ENCODE measurements around the gene TAAR5.
"Not testable (repeated sequence)": the region's sequence is repeated elsewhere in the genome, so short reads cannot be mapped to it uniquely, and the experiment has no call there.

TAAR5 gene, protein sequence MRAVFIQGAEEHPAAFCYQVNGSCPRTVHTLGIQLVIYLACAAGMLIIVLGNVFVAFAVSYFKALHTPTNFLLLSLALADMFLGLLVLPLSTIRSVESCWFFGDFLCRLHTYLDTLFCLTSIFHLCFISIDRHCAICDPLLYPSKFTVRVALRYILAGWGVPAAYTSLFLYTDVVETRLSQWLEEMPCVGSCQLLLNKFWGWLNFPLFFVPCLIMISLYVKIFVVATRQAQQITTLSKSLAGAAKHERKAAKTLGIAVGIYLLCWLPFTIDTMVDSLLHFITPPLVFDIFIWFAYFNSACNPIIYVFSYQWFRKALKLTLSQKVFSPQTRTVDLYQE

DNA sequence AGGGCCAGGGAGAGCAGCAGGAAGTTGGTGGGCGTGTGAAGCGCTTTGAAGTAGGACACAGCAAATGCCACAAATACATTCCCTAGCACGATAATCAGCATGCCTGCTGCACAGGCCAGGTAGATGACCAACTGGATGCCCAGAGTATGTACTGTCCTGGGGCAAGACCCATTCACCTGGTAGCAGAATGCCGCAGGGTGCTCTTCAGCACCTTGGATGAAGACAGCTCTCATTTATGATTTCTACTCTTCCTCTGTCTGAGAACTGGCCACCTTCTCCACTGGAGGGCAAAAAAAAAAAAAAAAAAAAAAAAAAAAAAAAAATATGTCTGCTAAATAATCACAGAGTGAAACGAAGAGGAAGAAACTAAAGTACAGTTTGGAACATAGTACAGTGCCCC lies at the start of gene TAAR5:
Gene TAAR5, minus strand, starts transcription at position 288 of the 400 bp plus-strand sequence. Its CDS starts 55 bp downstream, at position 233.
- DNase-seq = no peak

DNA sequence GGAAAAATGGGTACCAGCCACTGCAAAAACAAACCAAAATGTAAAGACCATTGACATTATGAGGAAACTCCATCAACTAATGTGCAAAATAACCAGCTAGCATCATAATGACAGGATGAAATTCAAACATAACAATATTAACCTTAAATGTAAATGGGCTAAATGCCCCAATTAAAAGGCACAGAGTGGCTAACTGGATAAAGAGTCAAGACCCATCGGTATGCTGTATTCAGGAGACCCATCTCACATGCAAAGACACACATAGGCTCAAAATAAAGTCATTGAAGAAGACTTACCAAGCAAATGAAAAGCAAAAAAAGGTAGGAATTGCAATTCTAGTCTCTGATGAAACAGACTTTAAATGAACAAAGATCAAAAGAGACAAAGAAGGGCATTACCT lies 47.6 kb upstream of the TAAR5 start:
- DNase-seq = not testable (repeated sequence)

DNA sequence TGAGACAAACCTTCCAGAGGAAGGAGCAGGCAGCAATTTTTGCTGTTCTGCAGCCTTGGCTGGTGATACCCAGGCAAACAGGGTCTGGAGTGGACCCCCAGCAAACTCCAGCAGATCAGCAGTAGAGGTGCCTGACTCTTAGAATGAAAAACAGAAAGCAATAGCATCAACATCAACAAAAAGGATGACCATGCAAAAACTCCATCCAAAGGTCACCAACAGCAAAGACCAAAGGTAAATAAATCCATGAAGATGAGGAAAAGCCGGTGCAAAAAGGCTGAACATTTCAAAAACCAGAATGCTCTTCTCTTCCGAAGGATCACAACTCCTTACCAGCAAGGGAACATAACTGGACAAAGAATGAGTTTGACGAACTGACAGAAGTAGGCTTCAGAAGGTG lies 46.4 kb upstream of the TAAR5 start:
- not testable (repeated sequence) for DNase-seq

DNA sequence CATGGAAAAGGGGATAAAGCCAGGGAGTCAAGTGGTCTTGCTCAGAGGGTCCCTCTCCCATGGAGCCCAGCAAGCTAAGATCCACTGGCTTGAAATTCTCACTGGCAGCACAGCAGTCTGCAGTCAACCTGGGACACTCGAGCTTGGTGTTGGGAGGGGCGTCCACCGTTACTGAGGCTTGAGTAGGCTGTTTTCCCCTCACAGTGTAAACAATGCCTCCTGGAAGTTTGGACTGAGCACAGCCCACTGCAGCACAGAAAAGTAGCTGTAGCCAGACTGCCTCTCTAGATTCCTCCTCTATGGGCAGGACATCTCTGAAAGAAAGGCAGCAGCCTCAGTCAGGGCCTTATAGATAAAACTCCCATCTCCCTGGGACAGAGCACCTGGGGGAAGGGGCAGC lies 45.7 kb upstream of the TAAR5 start:
- not testable (repeated sequence) for DNase-seq

DNA sequence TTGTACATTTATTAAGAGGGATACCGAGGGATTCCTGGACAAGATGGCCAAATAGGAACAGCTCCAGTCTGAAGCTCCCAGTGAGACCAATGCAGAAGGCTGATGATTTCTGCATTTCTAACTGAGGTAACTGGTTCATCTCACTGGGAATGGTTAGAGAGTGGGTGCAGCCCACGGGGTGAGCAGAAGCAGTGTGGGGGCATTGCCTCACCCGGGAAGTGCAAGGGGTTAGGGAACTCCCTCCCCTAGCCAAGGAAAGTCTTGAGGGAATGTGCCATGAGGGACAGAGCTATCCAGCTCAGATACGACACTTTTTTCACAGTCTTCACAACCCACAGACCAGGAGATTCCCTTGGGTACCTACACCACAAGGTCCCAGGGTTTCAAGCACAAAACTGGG lies 45.3 kb upstream of the TAAR5 start:
- DNase-seq = no peak

DNA sequence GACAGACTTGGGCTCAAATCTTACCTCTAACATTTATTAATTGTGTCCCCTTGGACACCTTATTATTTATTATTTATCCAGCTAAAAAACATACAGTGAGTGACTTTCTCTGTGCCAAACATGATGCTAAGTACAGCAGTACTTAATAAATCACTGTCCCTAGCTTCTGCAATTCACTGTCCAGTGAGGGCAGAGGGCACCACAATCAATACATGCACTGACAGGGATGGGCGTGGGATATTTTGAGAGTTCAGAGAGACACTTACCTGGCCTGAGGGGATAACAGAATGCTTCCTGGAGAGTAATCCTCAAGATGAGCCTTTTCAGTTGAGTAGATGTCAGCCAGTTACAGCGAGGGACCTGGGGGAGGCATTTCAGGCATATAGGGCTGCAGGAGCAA lies 43.8 kb upstream of the TAAR5 start:
- no peak for DNase-seq

DNA sequence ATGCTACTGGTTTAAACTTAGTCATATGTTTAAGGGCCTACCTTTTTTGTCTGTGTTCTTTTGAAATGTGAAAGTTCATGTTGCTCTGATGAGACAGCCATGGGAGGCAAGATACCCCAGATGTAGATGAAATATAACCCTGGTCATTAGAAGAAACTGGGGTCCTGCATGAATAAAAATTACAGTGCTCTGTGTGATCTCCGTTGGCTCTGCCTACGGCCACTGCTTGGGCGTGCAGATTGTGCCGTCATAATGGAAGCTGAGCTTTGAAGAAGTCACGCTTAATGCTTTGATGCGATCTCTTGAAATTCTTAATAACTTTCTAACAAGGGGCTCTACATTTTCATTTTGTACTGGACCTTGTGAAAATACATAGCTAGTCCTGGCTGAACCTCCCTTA lies 34.6 kb upstream of the TAAR5 start, which contains the start of gene TAAR2:
Gene TAAR2, minus strand, starts transcription at position 101 of the 400 bp plus-strand sequence. Its CDS starts 0 bp downstream, at position 101.
- DNase-seq = no peak

DNA sequence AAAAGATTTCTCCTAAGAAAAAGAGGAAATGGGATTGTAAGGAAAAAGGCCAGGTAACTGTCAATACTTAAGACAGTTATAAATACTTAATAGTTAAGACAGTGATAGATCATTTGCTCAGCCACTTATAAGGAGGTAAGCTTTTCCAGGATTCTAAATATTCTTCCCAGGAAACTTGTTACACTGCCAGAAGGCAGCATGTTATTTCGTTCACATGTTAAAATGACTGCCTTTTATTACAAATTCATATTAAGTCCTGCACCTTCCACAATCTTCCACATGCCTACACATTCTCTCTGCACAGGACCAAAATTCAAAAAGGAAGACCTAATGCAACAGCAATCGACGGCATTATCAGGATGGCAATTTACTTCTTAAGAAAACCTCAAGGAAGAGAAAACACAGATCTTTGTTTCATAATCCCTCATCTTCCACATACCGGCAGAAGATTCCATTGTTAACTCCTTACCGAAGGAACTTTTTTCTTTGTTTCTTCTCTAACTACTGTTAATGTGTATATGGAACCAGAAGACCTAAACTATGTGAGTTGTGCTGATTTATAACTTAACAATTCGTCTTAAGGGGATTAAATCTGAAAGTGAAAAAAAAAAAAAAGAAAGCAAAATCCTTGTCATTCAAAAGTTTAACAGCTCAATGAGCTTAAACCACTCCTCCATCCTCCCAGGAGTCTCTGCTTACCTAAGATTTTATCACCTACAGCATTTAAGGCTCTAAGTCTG lies 33.7 kb upstream of the TAAR5 start:
- DNase-seq = no peak

DNA sequence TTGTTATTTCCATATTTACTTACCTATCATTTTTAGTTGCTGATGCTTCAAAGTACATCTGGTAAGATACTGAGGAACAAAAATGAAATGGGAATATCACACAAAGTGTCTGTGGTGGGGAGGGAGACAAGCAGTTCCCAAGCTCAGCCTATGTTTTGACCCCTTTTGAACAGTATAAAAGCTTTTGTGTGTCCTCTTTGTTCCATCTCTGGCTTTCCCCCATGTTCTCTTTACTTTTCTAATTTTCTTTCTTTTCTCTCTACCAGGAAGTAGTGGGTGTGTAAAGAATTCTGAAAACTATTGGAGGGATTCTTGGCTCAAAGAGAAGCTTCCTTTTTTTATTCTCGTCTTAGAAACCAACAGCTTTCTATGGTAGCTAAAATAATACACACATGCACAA lies 27.1 kb upstream of the TAAR5 start:
- no peak for DNase-seq

DNA sequence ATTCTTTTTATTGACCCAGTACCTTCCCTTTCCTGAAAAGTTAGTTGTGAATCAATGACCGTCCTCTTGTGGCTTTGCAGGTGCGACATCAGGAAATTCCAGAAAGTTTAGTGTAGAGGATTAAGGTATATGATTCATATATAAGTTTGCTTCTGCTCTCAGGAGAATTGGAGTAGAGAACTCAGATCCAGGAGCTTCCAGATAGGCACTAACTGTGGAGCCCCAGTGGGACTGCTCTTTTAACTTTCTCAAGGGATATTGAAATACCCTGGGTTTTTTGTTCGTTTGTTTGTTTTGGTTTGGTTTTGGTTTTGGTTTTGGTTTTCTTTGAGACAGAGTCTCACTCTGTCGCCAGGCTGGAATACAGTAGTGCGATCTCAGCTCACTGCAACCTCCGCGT lies 25.0 kb upstream of the TAAR5 start:
- DNase-seq = no peak

DNA sequence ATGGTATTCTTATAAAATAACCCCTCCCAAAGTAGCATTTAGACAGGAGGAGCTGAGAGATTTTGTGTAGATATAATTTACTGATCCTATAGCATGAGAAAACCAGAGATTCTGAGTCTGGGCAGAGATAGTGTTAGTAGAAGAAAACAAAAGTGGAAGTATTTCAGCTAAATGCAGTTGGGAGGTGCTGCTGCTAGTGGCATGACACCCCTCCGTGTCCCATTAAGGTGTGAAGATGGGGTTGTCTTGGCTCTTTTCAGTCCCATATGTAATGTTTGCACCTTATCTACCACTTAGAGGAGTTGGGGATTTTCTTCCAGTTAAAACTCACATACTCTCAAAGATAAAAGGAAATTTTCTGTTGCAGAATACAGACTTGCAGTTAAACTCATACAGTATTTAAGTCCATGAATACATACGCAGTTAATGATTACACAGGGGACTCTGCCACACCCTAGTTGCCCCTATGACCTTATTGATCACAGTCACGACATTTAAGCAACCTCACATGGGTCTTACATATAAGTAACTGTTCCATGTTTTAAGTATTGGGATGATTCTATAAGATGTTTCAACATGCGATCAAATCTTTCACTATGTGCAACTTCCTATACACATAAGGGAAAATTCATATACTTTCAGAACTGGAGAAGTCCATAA lies 23.0 kb upstream of the TAAR5 start:
- DNase-seq = no peak

DNA sequence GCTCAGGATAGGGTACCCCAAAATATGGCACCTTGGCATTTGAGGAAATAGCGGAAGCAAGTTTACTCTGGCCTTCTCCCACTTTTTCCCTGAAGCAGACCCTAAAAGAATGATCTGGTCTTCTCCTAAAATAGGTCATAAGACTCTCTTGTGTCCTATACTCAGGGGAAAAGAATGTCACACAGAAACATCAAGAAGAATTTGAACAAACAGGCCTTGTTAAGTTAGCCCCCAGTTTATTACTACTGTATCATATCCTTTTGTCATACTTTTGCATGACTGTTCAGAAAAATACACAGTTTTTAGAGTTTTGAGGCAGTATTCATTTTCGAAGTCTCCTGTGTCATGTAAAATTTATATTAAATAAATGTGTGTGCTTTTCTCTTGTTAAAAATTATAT lies 22.1 kb upstream of the TAAR5 start:
- no peak for DNase-seq

DNA sequence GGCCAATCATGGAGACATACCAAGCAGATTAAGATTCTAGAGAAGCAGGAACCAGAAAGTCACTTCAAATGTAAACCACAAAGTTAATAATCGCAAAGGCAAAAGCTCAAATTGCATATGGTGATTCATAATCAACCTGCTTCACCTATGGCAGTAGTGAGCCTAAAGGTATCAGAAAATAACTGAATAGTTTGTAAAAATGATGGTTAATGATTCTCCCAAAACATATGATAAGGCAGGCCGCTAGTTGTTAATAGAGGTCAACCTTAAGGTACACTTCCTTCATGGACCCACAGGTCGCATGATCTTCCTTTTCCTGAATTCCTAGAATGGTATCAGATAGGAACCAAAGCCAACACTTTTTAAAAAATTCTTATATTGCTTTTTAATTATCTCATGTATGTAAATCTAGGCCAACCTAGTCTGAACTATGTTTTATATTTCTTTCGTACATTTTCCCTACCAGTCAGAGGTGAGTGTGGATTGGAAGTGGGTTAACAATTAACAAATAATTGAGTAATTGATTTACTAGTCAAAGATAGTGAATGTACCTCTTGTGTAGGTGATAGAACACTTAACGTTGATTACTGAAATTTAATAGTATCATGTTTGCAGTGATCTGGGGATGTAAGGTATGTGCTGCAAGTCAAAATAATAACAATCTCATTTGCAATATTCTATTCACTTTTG lies 18.1 kb upstream of the TAAR5 start:
- no peak for DNase-seq

DNA sequence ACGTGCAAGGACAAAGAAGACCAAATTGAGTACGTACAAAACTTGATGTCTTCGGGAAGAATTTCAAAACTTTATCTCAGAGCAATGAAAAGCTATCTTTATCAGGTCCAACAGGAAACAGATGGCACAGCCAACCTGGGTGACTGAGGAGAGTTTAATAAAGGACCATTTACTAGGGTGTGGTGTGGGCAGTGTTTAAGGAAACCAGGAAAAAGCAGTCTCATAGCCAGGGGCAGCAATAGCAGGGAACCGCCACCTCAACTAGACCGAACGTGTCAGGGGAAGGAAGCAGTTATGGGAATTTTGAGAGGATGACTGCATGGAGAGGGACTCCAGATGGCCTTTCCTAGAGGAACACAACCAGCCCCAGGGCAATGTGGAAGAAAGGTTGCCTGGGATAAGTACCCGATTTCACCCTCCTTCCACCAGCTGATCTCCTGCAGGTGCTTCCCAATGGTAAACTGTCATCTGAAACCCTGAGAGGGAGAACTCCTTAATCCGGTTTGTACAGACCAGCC lies 15.2 kb upstream of the TAAR5 start:
- no peak for DNase-seq

DNA sequence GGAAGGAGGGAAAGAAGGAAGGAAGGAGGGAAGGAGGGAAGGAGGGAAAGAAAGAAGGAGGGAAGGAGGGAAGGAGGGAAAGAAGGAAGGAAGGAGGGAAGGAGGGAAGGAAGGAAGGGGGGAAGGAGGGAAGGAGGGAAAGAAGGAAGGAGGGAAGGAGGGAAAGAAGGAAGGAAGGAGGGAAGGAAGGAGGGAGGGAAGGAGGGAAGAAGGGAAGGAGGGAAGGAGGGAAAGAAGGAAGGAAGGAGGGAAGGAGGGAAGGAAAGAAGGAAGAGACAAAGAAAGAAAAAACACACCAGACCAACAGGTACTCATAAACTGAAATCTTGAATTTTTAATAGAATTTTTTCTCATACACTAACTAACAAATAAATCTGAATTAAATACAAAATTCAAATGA lies 11.4 kb upstream of the TAAR5 start:
- DNase-seq = not testable (repeated sequence)

DNA sequence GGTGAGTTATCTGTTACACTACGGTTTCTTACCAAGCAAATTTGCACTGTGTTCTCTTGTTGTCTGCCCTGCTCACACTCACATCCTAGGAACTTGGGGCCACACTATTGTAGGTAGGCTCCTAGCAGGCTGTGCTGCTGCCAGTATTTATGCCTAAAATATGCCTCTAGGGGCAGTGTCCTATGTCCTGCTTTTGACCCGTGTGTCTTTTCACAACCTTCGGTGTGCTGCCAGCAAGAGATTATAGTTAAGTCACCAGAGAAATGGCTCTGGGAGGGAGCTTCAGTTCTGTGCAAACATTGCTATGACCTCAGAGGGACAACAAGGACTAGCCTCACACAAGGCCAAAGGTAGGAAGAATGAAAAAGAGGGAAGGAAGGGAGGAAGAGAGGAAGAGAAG lies 8.9 kb upstream of the TAAR5 start:
- DNase-seq = peak in 1 of 2 experiments; percentile 0

DNA sequence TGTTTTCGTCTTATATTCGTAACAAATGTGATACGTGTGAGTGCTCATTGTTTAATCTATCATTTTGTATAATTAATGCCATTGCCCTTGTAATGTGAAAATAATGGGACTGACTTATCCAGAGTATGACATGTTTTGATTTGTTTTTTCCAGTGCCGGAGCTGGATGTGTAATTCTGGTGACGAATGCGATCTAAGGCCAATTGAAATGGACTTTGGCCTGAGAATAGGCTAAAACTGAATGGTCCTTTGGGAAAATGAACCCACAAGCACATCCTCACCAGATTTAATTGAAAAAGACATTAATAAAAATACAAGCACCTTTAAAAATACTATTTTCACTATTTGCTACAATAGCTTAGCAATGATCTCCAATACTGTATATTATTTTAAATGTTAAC lies 6.7 kb upstream of the TAAR5 start:
- DNase-seq = no peak

DNA sequence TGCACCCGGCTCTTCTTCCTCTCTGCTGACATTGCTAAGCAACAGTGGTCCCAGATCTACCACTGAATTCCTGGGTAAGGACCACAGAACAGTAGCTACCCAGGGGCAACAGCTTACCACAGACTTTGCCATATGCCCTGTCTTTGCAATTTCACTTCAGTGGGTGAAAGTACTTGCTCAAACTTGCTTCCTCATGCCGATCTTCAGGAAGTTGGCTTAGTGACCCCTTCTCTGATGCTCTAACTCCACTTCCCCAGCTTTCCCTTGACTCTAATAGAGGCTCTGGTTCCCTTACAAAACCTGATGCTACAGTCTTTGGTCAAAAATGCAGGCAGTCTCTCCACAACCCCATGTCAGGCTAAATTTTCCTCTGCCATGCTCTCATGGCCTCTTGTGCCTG lies 3.3 kb upstream of the TAAR5 start:
- no peak for DNase-seq

DNA sequence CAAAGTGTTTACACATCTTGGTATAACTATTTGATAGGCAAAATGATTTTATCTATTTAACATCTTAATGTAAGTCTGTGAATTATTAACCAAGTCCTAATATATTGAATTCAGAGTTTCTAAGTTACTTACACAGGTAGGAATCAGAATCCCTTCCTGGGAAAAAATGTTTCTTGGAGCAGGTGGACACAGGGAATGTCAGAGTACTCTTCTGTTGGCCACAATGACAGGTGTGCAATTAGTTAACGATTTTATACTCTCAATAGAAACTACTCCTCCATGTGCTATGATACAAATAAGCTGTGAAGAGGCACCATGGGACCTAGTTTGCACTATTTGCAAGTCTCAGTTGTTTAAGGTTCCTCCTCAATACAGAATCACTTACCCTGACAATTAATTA lies 821 bp upstream of the TAAR5 start:
- no peak for DNase-seq

DNA sequence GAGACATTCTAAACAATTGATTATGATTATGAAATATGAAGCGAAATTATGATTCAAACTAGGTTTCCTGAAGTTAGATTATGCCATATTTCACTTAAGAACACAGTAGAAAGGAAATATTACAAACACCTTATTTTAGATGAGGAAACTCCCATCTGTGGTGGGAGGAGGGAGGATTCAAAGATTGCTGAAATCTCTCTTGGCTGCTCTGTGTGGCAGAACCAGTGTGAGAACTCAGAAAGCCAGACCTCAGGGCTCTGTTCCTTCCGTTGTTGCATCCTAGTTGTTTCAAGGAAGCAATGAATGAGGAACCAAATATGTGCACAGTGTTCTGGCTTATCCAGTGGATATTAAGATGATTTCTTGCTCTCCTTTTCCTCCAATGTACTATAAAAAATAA lies 2.1 kb downstream of the TAAR5 start:
- no peak for DNase-seq

DNA sequence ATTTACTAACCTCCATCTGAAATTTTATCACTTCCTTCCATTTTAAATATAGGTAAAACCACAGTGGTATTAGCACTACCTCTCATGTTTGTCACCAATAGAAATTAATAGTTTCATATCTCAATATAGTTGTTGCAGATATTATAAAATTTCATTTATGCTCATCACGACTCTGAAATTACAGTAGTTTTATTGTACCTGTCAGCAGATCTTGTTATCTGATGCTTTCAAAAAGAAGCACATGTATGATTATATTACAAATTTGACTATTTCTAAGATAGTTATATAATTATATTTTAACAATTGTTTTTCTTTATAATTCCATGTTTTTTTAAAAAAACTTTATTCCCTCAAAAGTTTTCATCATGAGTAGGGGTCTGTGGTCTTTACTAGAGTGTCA lies 4.8 kb downstream of the TAAR5 start:
- no peak for DNase-seq

DNA sequence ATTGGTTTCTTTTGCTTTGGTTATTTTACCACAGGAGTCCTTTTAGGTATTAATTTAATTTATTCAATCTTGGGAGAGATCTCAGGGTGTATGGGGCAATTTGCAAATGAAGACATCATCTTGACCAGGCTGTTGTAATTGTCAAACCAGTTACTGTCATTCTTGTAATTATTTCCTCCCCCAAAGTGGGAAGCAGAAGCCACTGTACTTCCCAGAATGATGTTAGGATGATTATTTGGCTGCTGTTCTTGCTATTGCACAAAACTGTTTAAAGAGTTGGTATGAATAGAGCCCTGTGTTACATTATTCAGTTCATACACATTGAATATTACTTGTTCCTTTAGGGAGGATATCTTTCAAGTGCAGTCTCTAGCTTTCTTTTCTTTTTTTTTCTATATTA lies 17.8 kb downstream of the TAAR5 start:
- no peak for DNase-seq

DNA sequence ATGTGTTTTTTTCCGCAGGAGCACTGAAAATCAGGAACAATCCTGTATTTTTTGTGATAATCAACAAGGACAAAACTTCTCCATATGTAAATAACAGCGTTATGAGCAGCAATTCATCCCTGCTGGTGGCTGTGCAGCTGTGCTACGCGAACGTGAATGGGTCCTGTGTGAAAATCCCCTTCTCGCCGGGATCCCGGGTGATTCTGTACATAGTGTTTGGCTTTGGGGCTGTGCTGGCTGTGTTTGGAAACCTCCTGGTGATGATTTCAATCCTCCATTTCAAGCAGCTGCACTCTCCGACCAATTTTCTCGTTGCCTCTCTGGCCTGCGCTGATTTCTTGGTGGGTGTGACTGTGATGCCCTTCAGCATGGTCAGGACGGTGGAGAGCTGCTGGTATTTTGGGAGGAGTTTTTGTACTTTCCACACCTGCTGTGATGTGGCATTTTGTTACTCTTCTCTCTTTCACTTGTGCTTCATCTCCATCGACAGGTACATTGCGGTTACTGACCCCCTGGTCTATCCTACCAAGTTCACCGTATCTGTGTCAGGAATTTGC lies 19.2 kb downstream of the TAAR5 start, which contains the start of gene TAAR6:
Gene TAAR6, plus strand, starts transcription at position 102 of the 557 bp plus-strand sequence. Its CDS starts 0 bp downstream, at position 102.
- DNase-seq = no peak
